ENCODE measurements around the gene SREBF1. TPM values are rescaled to one million over a fixed set of nuclear protein-coding genes. Genes with fewer than 3 reads are reported as not detected.
A peak's percentile ranks its signal among the peaks of the same experiment; 100 is the strongest.

Gene SREBF1
- total RNA-seq, 1 experiment from 2014 or later: 360 TPM

DNA sequence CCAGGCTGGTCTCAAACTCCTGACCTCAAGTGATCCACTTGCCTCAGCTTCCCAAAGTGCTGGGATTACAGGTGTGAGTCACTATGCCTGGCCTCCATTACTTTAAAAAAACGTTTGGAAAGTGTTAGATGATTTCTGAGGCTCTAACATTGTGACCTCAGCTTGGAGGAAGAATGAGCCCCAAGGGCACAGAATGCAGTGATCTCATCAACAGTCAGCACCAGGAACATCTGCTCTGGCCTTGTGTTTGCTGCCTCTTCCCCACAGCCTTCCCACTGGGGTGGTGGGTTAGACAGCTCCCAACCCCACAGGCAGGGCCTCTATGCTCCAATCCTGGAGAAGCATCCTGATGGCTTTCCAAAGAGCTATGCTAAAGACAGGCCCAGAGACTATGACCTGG is 37.7 kb upstream of the SREBF1 start:
- no peak overlapping the region for H2AFZ ChIP-seq
- no TSS peak for BruUV-seq (replicated peaks)

DNA sequence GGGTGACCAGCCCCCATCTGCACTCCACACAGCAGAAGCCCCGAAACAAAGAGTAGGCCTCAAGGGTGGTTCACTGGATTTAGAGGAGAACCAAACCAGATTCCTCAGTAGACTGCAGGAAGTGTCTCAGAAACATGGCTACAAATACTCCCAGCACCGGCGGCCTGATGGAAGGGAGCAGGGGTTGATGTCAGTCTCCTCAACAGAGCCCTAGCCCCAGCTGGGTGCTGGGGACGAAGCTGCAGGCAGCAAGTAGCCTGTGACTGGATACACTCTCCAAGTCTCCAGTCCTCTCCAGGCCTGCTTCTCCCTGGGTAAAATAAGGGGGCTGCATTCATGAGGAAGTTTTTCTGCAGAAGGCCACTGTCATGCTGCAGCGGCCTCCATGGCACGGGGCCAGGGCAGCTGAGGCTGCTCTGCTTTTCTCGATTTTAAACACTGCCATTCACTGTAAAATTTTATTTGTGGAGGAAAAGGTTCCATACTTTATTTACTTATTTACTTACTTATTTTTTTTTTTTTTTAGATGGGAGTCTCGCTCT is 36.7 kb upstream of the SREBF1 start:
- Histone ChIP-seq H3K9me3 (ENCODE audit: insufficient read depth, low read depth) (no peaks in the 10 kb centered on the region), H3K4me1 (replicated peaks; ENCODE audit: insufficient read depth) (peaks cover 15% of the 10 kb centered on the region), H3K36me3 (ENCODE audit: low read depth) (no peaks in the 10 kb centered on the region), H3K4me2 (no peak overlapping the region), H3F3A (ENCODE audit: insufficient read depth, low read depth) (peaks cover 12% of the 10 kb centered on the region), H3K27me3 (ENCODE audit: insufficient read depth, low read depth) (no peaks in the 10 kb centered on the region), H3K9me2 (ENCODE audit: insufficient read depth) (no peaks in the 10 kb centered on the region), H2AFZ (no peak overlapping the region), H4K20me1 (ENCODE audit: insufficient read depth) (no peaks in the 10 kb centered on the region), H3K27ac (no peak overlapping the region), H3K79me2 (ENCODE audit: low read depth) (no peaks in the 10 kb centered on the region), H3K4me3 (no peak overlapping the region)
- DNase-seq: no peak
- BruUV-seq (replicated peaks): no TSS peak
- ChIA-PET CTCF (no interaction called here), POLR2A (ENCODE audit: unreplicated experiment) (no interaction called here)
- intact Hi-C loops (cut with micrococcal nuclease; ENCODE audit: unreplicated experiment): no loop called here
- TF ChIP-seq, protein P1, sequence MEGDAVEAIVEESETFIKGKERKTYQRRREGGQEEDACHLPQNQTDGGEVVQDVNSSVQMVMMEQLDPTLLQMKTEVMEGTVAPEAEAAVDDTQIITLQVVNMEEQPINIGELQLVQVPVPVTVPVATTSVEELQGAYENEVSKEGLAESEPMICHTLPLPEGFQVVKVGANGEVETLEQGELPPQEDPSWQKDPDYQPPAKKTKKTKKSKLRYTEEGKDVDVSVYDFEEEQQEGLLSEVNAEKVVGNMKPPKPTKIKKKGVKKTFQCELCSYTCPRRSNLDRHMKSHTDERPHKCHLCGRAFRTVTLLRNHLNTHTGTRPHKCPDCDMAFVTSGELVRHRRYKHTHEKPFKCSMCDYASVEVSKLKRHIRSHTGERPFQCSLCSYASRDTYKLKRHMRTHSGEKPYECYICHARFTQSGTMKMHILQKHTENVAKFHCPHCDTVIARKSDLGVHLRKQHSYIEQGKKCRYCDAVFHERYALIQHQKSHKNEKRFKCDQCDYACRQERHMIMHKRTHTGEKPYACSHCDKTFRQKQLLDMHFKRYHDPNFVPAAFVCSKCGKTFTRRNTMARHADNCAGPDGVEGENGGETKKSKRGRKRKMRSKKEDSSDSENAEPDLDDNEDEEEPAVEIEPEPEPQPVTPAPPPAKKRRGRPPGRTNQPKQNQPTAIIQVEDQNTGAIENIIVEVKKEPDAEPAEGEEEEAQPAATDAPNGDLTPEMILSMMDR (conservative IDR thresholded peaks at IDR 0.05): no peak

More for the DNA sequence above, 37.7 kb upstream of the SREBF1 start:
- no peak overlapping the region for H3K4me3 ChIP-seq
- peak in 1 of 2 experiments; percentile 70 for DNase-seq
- H3K4me2 ChIP-seq: no peak overlapping the region
- H3K9me3 ChIP-seq (ENCODE audit: insufficient read depth, low read depth): no peaks in the 10 kb centered on the region
- no peak overlapping the region for H3K27ac ChIP-seq
- H3K9me2 ChIP-seq (ENCODE audit: insufficient read depth): no peaks in the 10 kb centered on the region
- H4K20me1 ChIP-seq (ENCODE audit: insufficient read depth): no peaks in the 10 kb centered on the region
- H3K36me3 ChIP-seq (ENCODE audit: low read depth): no peaks in the 10 kb centered on the region
- no peaks in the 10 kb centered on the region for H3K27me3 ChIP-seq (ENCODE audit: insufficient read depth, low read depth)
- no peaks in the 10 kb centered on the region for H3K79me2 ChIP-seq (ENCODE audit: low read depth)
- no peak for TF ChIP-seq EZH2 (IDR thresholded peaks at IDR 0.05; ENCODE audit: low read depth)
- TF ChIP-seq, protein P1 (conservative IDR thresholded peaks at IDR 0.05): no peak
- intact Hi-C loops (cut with micrococcal nuclease; ENCODE audit: unreplicated experiment): no loop called here
- H3K4me1 ChIP-seq (replicated peaks; ENCODE audit: insufficient read depth): peaks cover 15% of the 10 kb centered on the region
- ChIA-PET CTCF (no interaction called here), POLR2A (ENCODE audit: unreplicated experiment) (no interaction called here)
- peaks cover 12% of the 10 kb centered on the region for H3F3A ChIP-seq (ENCODE audit: insufficient read depth, low read depth)

DNA sequence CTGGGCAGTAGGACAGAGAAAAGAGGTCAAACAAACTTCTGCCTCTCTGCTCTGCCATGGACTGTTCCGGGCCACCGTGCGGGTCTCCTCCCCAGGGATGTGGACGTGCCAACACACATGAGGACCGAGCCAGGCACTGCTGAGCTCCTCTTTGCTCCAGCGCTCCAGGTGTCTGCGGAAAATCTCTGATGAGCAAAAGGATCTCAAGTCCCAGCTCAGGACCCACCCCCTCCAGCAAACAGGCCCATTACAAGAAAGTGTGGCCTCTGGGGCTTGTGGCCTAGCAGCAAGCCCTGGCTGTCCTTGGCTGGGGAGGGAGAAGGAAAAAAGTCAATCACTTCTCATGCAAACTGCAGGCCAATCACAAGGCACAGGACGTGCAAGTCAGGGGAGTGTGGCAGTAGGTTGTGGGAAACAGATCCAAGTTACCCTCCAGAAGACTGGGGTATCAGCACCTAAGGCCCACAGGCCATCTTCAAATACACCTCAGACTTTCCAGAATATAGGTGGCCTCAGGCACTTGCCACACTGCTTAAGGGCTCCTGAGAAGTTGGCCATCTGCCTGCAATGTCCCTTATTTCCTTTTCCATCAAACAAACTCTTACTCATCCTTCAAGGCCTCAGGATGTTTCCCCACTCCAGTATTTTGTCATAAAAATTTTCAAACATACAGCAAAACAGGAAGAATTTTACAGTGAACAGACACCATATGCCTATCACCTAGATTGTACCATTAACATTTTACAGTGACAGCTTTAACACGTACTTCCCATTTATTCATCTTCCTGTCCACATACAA is 36.0 kb upstream of the SREBF1 start:
- ChIA-PET POLR2A (ENCODE audit: unreplicated experiment) (interaction anchor here (0.8 kb wide), 1 partner anchor 183 kb away, joined by 5 read pairs; no protein-coding TSS in a partner anchor), CTCF (no interaction called here)
- Histone ChIP-seq H3K4me2 (no peak overlapping the region), H3K4me3 (no peak overlapping the region), H3K36me3 (ENCODE audit: low read depth) (no peaks in the 10 kb centered on the region), H3F3A (ENCODE audit: insufficient read depth, low read depth) (peaks cover 12% of the 10 kb centered on the region), H3K79me2 (ENCODE audit: low read depth) (no peaks in the 10 kb centered on the region), H3K9me2 (ENCODE audit: insufficient read depth) (no peaks in the 10 kb centered on the region), H3K27me3 (ENCODE audit: insufficient read depth, low read depth) (no peaks in the 10 kb centered on the region), H3K9me3 (ENCODE audit: insufficient read depth, low read depth) (no peaks in the 10 kb centered on the region), H2AFZ (no peak overlapping the region), H3K4me1 (replicated peaks; ENCODE audit: insufficient read depth) (peaks cover 15% of the 10 kb centered on the region), H4K20me1 (ENCODE audit: insufficient read depth) (no peaks in the 10 kb centered on the region), H3K27ac (no peak overlapping the region)
- DNase-seq: peak in 1 of 2 experiments; percentile 55
- no TSS peak for BruUV-seq (replicated peaks)
- intact Hi-C loops (cut with micrococcal nuclease; ENCODE audit: unreplicated experiment): no loop called here
- TF ChIP-seq, protein P1 (conservative IDR thresholded peaks at IDR 0.05): no peak
- TF ChIP-seq EZH2 (IDR thresholded peaks at IDR 0.05; ENCODE audit: low read depth): no peak
